Embryonic facial prominence (tissue), 1 donor: Measurements from ENCODE around the gene SFXN5.
A peak's percentile ranks its signal among the peaks of the same experiment; 100 is the strongest.
"Not testable (repeated sequence)": the region's sequence is repeated elsewhere in the genome, so short reads cannot be mapped to it uniquely, and the experiment has no call there.

Experiments used
- DNase-seq: peaks from one replicate; pipeline ENCODE4 v3.0.0-alpha.2; 2016; ENCODE audit errors: extremely low spot score

Gene SFXN5

GRCh38 chr2:73071360-73072128, at the start of gene SFXN5:
TSS of gene SFXN5 (minus strand) at chr2:73071712. CDS start at chr2:73071705, 7 bp downstream.
- peak; percentile 88 for DNase-seq

GRCh38 chr2:73119611-73120239, 48.2 kb upstream of the SFXN5 start:
- not testable (repeated sequence) for DNase-seq

DNA sequence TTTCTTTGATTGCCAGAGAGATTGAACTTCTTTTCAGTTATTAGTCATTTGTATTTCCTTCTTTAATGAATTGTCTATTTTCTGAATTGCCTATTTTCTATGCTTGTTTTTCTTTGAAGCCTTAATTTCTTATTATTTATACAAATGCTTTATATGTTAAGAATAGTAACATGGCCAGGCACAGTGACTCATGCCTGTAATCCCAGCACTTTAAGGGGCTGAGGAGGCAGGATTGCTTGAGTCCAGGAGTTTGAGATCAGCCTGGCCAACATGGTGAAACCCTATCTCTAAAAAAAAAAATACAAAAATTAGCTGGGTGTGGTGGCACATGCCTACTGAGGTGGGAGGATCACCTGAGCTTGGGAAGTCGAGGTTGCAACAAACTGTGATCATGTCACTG, 45.9 kb upstream of the SFXN5 start:
- no peak for DNase-seq

- DNase-seq: no peak
Measured at GRCh38 chr2:73116182-73116960, 44.9 kb upstream of the SFXN5 start.

GRCh38 chr2:73114273-73114867, 42.9 kb upstream of the SFXN5 start:
- no peak for DNase-seq

- peak; percentile 44 for DNase-seq
Measured at GRCh38 chr2:73112913-73113854, 41.7 kb upstream of the SFXN5 start, which contains the start of gene RAB11FIP5. TSS of gene RAB11FIP5 (minus strand) at chr2:73112948. CDS start at chr2:73112777, 171 bp downstream.

- no peak for DNase-seq
Measured at GRCh38 chr2:73112026-73112912, 40.8 kb upstream of the SFXN5 start.

GRCh38 chr2:73111073-73112025, 39.8 kb upstream of the SFXN5 start:
- DNase-seq: no peak

GRCh38 chr2:73110168-73111072, 38.9 kb upstream of the SFXN5 start:
- no peak for DNase-seq

DNA sequence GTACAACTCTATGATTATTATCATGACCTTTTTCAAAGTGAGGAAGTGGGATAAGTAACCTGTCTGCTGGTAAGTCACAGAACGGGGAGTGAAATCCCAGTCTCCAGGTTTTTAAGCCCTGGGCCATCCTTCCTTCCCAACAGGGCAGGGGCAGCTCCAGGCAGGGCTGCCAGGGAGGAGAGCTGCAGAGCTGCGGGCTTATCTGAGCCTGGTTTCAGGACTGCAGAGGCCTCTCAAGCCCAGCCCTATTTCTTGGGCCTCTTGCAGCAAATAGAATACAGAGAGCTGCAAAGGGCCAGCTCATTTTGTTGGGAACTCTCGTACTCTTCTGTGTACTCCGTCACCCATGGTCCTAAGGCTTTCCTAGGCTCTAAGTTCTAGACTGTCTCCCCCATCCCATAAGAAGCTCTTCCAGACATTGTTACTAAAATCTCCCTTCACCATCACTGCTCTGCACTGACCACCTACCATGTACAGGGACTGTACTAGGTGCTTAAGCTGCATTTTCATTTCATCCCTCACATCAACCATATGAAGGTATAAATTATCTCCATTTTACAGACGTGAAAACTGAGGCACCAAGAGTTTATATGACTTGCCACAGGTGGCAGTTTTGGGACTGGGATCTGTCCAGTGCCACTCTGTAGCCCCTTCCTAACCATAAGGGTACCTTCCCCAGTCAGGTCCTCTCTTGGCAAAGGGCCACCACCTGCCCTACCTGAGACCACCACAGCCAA, 38.1 kb upstream of the SFXN5 start:
- no peak for DNase-seq

- DNase-seq: no peak
Measured at GRCh38 chr2:73107211-73107926, 35.9 kb upstream of the SFXN5 start.

- DNase-seq: no peak
Measured at GRCh38 chr2:73106791-73107190, 35.3 kb upstream of the SFXN5 start.

- DNase-seq: no peak
Measured at GRCh38 chr2:73105511-73105971, 34.0 kb upstream of the SFXN5 start.

GRCh38 chr2:73104933-73105332, 33.4 kb upstream of the SFXN5 start:
- DNase-seq: no peak

DNA sequence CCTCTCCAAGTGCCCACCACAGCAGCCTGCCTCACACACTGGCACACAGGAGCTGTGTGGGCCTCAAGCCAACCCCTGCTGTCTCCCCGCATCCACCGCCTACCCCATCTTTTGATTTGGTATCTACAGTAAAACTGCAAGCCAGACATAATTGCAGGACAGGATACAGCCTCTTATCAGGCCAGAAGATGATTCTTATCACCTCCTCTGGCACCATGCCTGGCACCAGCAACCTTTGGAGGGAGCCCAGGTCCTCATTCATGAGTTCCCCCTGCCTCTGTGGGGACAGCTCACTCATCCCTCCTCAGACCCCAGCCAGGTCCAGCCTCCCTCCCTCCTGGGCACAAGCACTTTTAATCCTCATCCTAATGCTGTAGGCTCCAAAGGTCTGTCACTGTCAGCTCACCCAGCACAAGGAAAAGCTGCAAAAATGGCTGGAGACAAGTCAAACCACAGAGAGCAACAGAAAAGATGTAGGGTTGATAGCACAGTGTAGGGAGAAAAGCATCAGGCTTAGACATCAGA, 31.6 kb upstream of the SFXN5 start:
- no peak for DNase-seq
